ENCODE results near the gene ARL13B.
"Not testable (repeated sequence)": the region's sequence is repeated elsewhere in the genome, so short reads cannot be mapped to it uniquely, and the experiment has no call there.

Gene ARL13B

GRCh38 chr3:94063496-94064119 lies 83.7 kb downstream of the ARL13B start:
- DNase-seq: no peak

- DNase-seq: no peak
These were observed 84.4 kb downstream of the ARL13B start for GRCh38 chr3:94064243-94064860.

GRCh38 chr3:94065122-94065521 lies 85.2 kb downstream of the ARL13B start:
- no peak for DNase-seq

GRCh38 chr3:94065819-94066480 lies 86.0 kb downstream of the ARL13B start:
- DNase-seq: no peak

- no peak for DNase-seq
These were observed 86.8 kb downstream of the ARL13B start for GRCh38 chr3:94066506-94067500.

- no peak for DNase-seq
These were observed 89.3 kb downstream of the ARL13B start for GRCh38 chr3:94069194-94069813.

GRCh38 chr3:94070341-94070911 lies 90.5 kb downstream of the ARL13B start:
- DNase-seq: no peak

GRCh38 chr3:94071713-94072284 lies 91.8 kb downstream of the ARL13B start:
- no peak for DNase-seq

- DNase-seq: no peak
These were observed 96.1 kb downstream of the ARL13B start for GRCh38 chr3:94076055-94076454.

GRCh38 chr3:94080552-94080951 lies 100.6 kb downstream of the ARL13B start:
- not testable (repeated sequence) for DNase-seq

GRCh38 chr3:94081884-94082283 lies 101.9 kb downstream of the ARL13B start:
- no peak for DNase-seq

- DNase-seq: no peak
These were observed 102.5 kb downstream of the ARL13B start for GRCh38 chr3:94082391-94082937.

- DNase-seq: no peak
These were observed 103.3 kb downstream of the ARL13B start for GRCh38 chr3:94083261-94083660.

GRCh38 chr3:94089126-94089525 lies 109.2 kb downstream of the ARL13B start:
- DNase-seq: no peak

- no peak for DNase-seq
These were observed 112.1 kb downstream of the ARL13B start for GRCh38 chr3:94092086-94092485.

GRCh38 chr3:94093151-94093550 lies 113.2 kb downstream of the ARL13B start:
- DNase-seq: no peak

GRCh38 chr3:94095111-94095510 lies 115.2 kb downstream of the ARL13B start:
- DNase-seq: no peak

- DNase-seq: no peak
These were observed 118.5 kb downstream of the ARL13B start for GRCh38 chr3:94098452-94098851.

GRCh38 chr3:94099311-94099710 lies 119.4 kb downstream of the ARL13B start:
- no peak for DNase-seq

- DNase-seq: no peak
These were observed 121.9 kb downstream of the ARL13B start for GRCh38 chr3:94101860-94102259.
